Loucy (cell line): ENCODE measurements around the gene SMTNL2.

Experiments
- H2AFZ ChIP-seq: fragments of 200-600 bp; sonication (generic); 2 replicates; pipeline ENCODE4 v1.6.0; 2016; ENCODE audit warnings: antibody characterized with exemption, mild to moderate bottlenecking, low read length, moderate library complexity
- H3F3A ChIP-seq: fragments of 200-600 bp; 2 replicates; pipeline ENCODE4 v1.6.0; 2016; ENCODE audit warnings: antibody characterized with exemption, low read depth, mild to moderate bottlenecking
- H3K27me3 ChIP-seq: fragments of 200-600 bp; sonication (generic); 2 replicates; pipeline ENCODE4 v1.6.1; 2014; ENCODE audit warnings: low read length, mild to moderate bottlenecking; ENCODE audit not compliant: insufficient read depth, poor library complexity, severe bottlenecking
- H3K36me3 ChIP-seq: fragments of 200-600 bp; sonication (generic); 2 replicates; pipeline ENCODE4 v1.6.1; 2016; ENCODE audit warnings: low read length; ENCODE audit not compliant: insufficient read depth
- H3K4me1 ChIP-seq: fragments of 200-600 bp; sonication (generic); 2 replicates; pipeline ENCODE4 v1.5.1; 2014; ENCODE audit warnings: low read length, mild to moderate bottlenecking; ENCODE audit not compliant: insufficient read depth, poor library complexity, severe bottlenecking
- H3K4me2 ChIP-seq: fragments of 200-600 bp; sonication (generic); 2 replicates; pipeline ENCODE4 v1.6.0; 2014; ENCODE audit warnings: antibody characterized with exemption, low read length, low read depth, mild to moderate bottlenecking; ENCODE audit not compliant: poor library complexity, severe bottlenecking
- H3K4me3 ChIP-seq: fragments of 200-600 bp; sonication (generic); 2 replicates; pipeline ENCODE4 v1.5.1; 2014; ENCODE audit warnings: low read length, mild to moderate bottlenecking, mixed read lengths; ENCODE audit not compliant: poor library complexity, severe bottlenecking
- H3K79me2 ChIP-seq: fragments of 200-600 bp; sonication (generic); 2 replicates; pipeline ENCODE4 v1.6.1; 2014; ENCODE audit warnings: low read length; ENCODE audit not compliant: insufficient read depth
- H3K9ac ChIP-seq: fragments of 200-600 bp; sonication (generic); 2 replicates; pipeline ENCODE4 v1.6.0; 2014; ENCODE audit warnings: mild to moderate bottlenecking, low read depth, low read length, moderate library complexity; ENCODE audit not compliant: poor library complexity, severe bottlenecking
- H3K9me2 ChIP-seq: fragments of 200-600 bp; sonication (generic); replicated peaks from 2 replicates; pipeline ENCODE4 v1.6.1; 2016; ENCODE audit warnings: low read depth, low read length, mixed read lengths
- H3K9me3 ChIP-seq: fragments of 200-600 bp; sonication (generic); 2 replicates; pipeline ENCODE4 v1.6.1; 2014; ENCODE audit warnings: mild to moderate bottlenecking, antibody characterized with exemption, low read length, low read depth; ENCODE audit not compliant: insufficient read depth
- H4K20me1 ChIP-seq: fragments of 200-600 bp; sonication (generic); 2 replicates; pipeline ENCODE4 v1.6.0; 2014; ENCODE audit warnings: antibody characterized with exemption, low read length, mild to moderate bottlenecking; ENCODE audit not compliant: insufficient read depth, poor library complexity, severe bottlenecking
- CTCF ChIP-seq: fragments of 200-600 bp; sonication (generic); conservative IDR thresholded peaks from 2 replicates; pipeline ENCODE4 v1.5.1; 2014; ENCODE audit warnings: mild to moderate bottlenecking, antibody characterized with exemption, low read length
- EZH2phosphoT487 ChIP-seq: fragments of 200-600 bp; IDR thresholded peaks from 2 replicates; pipeline ENCODE4 v1.6.1; 2018; ENCODE audit warnings: antibody characterized with exemption, mild to moderate bottlenecking, moderate library complexity, borderline replicate concordance

The SMTNL2 gene

GRCh38 chr17:4633643-4634042 lies 49.3 kb downstream of the SMTNL2 start:
- Histone ChIP-seq H3K36me3 (no peaks in the 10 kb centered on the region), H3K27me3 (no peaks in the 10 kb centered on the region)
- no peak for TF ChIP-seq EZH2phosphoT487
- TF ChIP-seq CTCF, result no peak

GRCh38 chr17:4634976-4635375 lies 50.6 kb downstream of the SMTNL2 start:
- no peak overlapping the region for H3K9ac ChIP-seq
- no peaks in the 10 kb centered on the region for H3K9me3 ChIP-seq
- TF ChIP-seq CTCF (no peak), EZH2phosphoT487 (no peak)
- no peaks in the 10 kb centered on the region for H3F3A ChIP-seq
- H3K4me1 ChIP-seq, result no peaks in the 10 kb centered on the region
- H3K79me2 ChIP-seq, result no peaks in the 10 kb centered on the region
- H2AFZ ChIP-seq, result no peak overlapping the region
- H3K4me3 ChIP-seq, result no peak overlapping the region
- H3K9me2 ChIP-seq, result no peaks in the 10 kb centered on the region
- no peaks in the 10 kb centered on the region for H3K36me3 ChIP-seq
- no peaks in the 10 kb centered on the region for H4K20me1 ChIP-seq
- no peaks in the 10 kb centered on the region for H3K27me3 ChIP-seq
- no peak overlapping the region for H3K4me2 ChIP-seq

More at GRCh38 chr17:4633643-4634042, 49.3 kb downstream of the SMTNL2 start:
- H3K9me2 ChIP-seq, result no peaks in the 10 kb centered on the region
- H3K4me3 ChIP-seq, result no peak overlapping the region
- no peak overlapping the region for H2AFZ ChIP-seq
- H4K20me1 ChIP-seq, result no peaks in the 10 kb centered on the region
- no peaks in the 10 kb centered on the region for H3K4me1 ChIP-seq
- no peaks in the 10 kb centered on the region for H3K79me2 ChIP-seq
- H3K4me2 ChIP-seq, result no peak overlapping the region
- H3F3A ChIP-seq, result no peaks in the 10 kb centered on the region
- no peak overlapping the region for H3K9ac ChIP-seq
- H3K9me3 ChIP-seq, result no peaks in the 10 kb centered on the region

- Histone ChIP-seq H3K27me3 (no peaks in the 10 kb centered on the region), H3K9ac (no peak overlapping the region), H3K4me1 (no peaks in the 10 kb centered on the region), H3F3A (no peaks in the 10 kb centered on the region), H3K4me2 (no peak overlapping the region), H3K79me2 (no peaks in the 10 kb centered on the region), H3K4me3 (no peak overlapping the region), H3K36me3 (no peaks in the 10 kb centered on the region), H2AFZ (no peak overlapping the region; the same call in 1 of the 2 replicates), H4K20me1 (no peaks in the 10 kb centered on the region), H3K9me2 (no peaks in the 10 kb centered on the region), H3K9me3 (no peaks in the 10 kb centered on the region)
- TF ChIP-seq EZH2phosphoT487 (no peak), CTCF (no peak)
Measured at GRCh38 chr17:4635823-4636375, 51.6 kb downstream of the SMTNL2 start.
